HG03442 (cell line): ENCODE data around the gene DNM3.

Experiments used
- ATAC-seq: cut with Tn5 transposase; IDR thresholded peaks from one replicate; pipeline ENCODE4 v1.9.1; 2021; ENCODE audit warnings: mild to moderate bottlenecking, moderate library complexity; ENCODE audit not compliant: unreplicated experiment

DNM3 gene

GRCh38 chr1:172163498-172164215, 322.4 kb downstream of the DNM3 start:
- ATAC-seq, result no peak

- no peak for ATAC-seq
These were observed 324.1 kb downstream of the DNM3 start for GRCh38 chr1:172165403-172165802.

- no peak for ATAC-seq
These were observed 326.7 kb downstream of the DNM3 start for GRCh38 chr1:172167796-172168596.

GRCh38 chr1:172168597-172168872, 327.2 kb downstream of the DNM3 start:
- ATAC-seq, result no peak

- no peak for ATAC-seq
These were observed 328.5 kb downstream of the DNM3 start for GRCh38 chr1:172169836-172170235.

GRCh38 chr1:172172352-172172831, 331.1 kb downstream of the DNM3 start:
- no peak for ATAC-seq

GRCh38 chr1:172176206-172176605, 334.9 kb downstream of the DNM3 start:
- ATAC-seq, result no peak

GRCh38 chr1:172177849-172178248, 336.6 kb downstream of the DNM3 start:
- no peak for ATAC-seq

- ATAC-seq, result no peak
These were observed 337.6 kb downstream of the DNM3 start for GRCh38 chr1:172178886-172179285.

- ATAC-seq, result no peak
These were observed 338.6 kb downstream of the DNM3 start for GRCh38 chr1:172179918-172180317.

GRCh38 chr1:172180501-172181285, 339.4 kb downstream of the DNM3 start:
- peak; percentile 65 for ATAC-seq

- ATAC-seq, result no peak
These were observed 343.4 kb downstream of the DNM3 start for GRCh38 chr1:172184506-172185191.

- ATAC-seq, result peak; percentile 39
These were observed 343.9 kb downstream of the DNM3 start for GRCh38 chr1:172185211-172185610.

- ATAC-seq, result no peak
These were observed 344.7 kb downstream of the DNM3 start for GRCh38 chr1:172185996-172186395.

- no peak for ATAC-seq
These were observed 360.3 kb downstream of the DNM3 start for GRCh38 chr1:172201572-172201971.

- no peak for ATAC-seq
These were observed 362.0 kb downstream of the DNM3 start for GRCh38 chr1:172203135-172203823.

- no peak for ATAC-seq
These were observed 362.6 kb downstream of the DNM3 start for GRCh38 chr1:172203902-172204301.

GRCh38 chr1:172206256-172206655, 365.0 kb downstream of the DNM3 start:
- no peak for ATAC-seq

- ATAC-seq, result no peak
These were observed 367.3 kb downstream of the DNM3 start for GRCh38 chr1:172208635-172209034.

GRCh38 chr1:172211221-172211620, 369.9 kb downstream of the DNM3 start:
- no peak for ATAC-seq
